ENCODE measurements around the gene TFR2. TPM values are rescaled to one million over a fixed set of nuclear protein-coding genes. Genes with fewer than 3 reads are reported as not detected.
A peak's percentile ranks its signal among the peaks of the same experiment; 100 is the strongest.

The TFR2 gene
- total RNA-seq (1 to 10 TPM in 1 of 2 donors, under 1 TPM in 1; 0.67 to 1.8 TPM), polyA plus RNA-seq (ENCODE audit: insufficient read length in 6 of 6) (1 to 10 TPM in 4 of 6 donors, under 1 TPM in 2; 0.96 to 2.6 (median 1.2) TPM)
- long read RNA-seq, donor 1 = 0 reads
- long read RNA-seq, donor 2 = 0 reads
- long read RNA-seq, donor 3 = 0 reads
- long read RNA-seq, donor 4 = 0 reads
- long read RNA-seq, donor 5 = 0 reads
- long read RNA-seq, donor 6 = 0 reads
- long read RNA-seq, donor 7 = 0 reads
- long read RNA-seq, donor 8 = 0 reads
- long read RNA-seq, donor 9 = 0 reads
- long read RNA-seq, donor 10 = 0 reads
- long read RNA-seq, donor 11 = 0 reads
- long read RNA-seq, donor 12, partial matches to known transcripts = 361 of 375 reads
- long read RNA-seq, donor 12, other reads (novel, unspliced or antisense) = 14 of 375 reads

- Histone ChIP-seq H3K36me3 (no peaks in the 10 kb centered on the region), H3K27me3 (peaks cover 0 to 58% of the 10 kb centered on the region in 2 donors), H3K4me1 (no peaks in the 10 kb centered on the region), H3K4me3 (no peak within 1 kb of the TSS), H3K9me3 (no peaks in the 10 kb centered on the region), H3K27ac (no peak within 1 kb of the TSS)
- no peak for DNase-seq
- no peak for ATAC-seq
- intact Hi-C loops (cut with DNase I) = no loop called here
- no peak for TF ChIP-seq CTCF (IDR thresholded peaks at IDR 0.05)
These were observed at the start of gene TFR2 for GRCh38 chr7:100641463-100641859. Gene TFR2, minus strand, starts transcription at chr7:100641552. Its CDS starts 43 bp downstream, at chr7:100641509.

DNA sequence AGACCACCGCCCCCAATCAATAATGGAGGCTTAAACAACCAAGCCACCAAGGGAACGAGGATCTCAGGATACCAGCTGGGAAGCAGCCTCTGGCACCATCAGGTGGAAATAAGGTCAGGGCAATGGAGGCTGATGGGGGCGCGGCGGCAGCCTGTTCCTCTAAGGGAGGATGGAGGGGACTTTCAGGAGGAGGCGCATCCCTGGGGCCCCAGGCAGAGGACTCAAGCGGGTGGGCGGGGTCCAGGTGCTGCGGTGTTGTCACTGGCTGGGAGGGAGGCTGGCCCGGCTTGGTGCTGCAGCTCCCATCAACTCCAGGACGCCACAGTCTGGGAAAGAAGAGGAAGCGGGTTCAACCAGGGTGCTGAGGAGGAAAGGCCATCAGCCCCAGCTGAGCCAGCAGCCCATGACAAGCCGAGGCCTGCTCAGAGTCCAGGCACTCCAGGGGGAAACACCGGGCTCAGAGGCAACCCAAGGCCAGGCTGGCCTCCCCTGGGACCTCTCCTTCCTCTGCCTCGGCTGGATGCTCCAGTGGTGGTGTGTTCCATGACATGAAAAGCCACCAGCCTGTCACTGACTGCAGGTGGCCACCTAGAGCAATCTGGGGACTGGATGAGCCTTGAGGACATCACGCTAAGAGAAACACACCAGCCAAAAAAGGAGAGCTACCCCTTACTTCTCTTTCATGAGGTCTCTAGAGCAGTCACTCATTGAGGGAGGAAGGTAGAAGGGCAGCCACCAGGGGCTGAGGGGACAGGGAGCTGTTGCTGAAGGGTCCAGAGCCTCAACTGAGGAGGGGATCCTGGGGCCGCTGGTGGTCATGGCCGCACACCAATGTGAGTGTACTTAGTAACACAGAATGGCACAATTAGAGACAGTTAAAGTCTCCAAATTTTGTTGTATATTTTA is 48.1 kb upstream of the TFR2 start:
- DNase-seq = peak in 1 of 4 donors; percentile 77
- intact Hi-C loops (cut with DNase I) = loop anchor here in 1 of 2 donors (5.0 to 10.0 kb wide), 2 partner anchors 122 to 215 kb away; partner anchors contain the start of gene TSC22D4
- Histone ChIP-seq H3K36me3 (peaks cover 0 to 48% of the 10 kb centered on the region in 2 donors), H3K4me3 (no peak overlapping the region), H3K27ac (no peak overlapping the region), H3K4me1 (peaks cover 20 to 29% of the 10 kb centered on the region in 2 donors), H3K9me3 (no peaks in the 10 kb centered on the region), H3K27me3 (no peaks in the 10 kb centered on the region)
- TF ChIP-seq CTCF (IDR thresholded peaks at IDR 0.05) = no peak
- no peak for ATAC-seq

DNA sequence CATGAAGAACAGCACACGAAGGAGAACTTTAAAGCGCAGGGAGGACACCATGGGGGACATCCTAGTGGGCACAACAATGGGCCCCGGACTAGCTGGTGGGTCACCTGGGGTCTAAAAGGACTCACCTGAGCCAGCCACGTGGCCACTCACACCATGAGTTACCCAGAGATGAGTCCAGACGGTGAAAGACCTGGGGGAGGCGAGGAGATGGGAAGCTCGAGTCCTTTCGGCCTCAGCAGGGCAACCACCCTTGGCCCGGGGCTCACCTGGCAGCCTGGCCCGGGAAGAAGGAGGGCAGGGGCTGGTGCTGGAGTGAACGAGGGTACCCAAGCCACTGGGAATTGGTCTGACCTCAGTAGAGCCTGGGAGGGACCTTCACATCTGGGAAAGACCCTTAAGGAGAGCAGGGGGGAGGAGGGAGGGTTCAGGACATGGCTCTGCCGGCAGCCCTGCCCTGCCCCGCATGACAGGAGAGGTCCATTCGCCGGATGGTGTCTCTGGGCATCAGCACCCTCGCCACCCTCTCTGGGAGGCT is 47.0 kb upstream of the TFR2 start:
- H3K4me1 ChIP-seq = peaks cover 20 to 27% of the 10 kb centered on the region in 2 donors
- intact Hi-C loops (cut with DNase I) = loop anchor here in 1 of 2 donors (10.0 kb wide), 1 partner anchor 214 kb away; the partner anchor contains the start of gene TSC22D4
- peaks cover 0 to 59% of the 10 kb centered on the region in 2 donors for H3K36me3 ChIP-seq
- no peak for ATAC-seq
- H3K27me3 ChIP-seq = no peaks in the 10 kb centered on the region
- no peaks in the 10 kb centered on the region for H3K9me3 ChIP-seq
- peak in 1 of 4 donors; percentile 52 for DNase-seq
- H3K27ac ChIP-seq = no peak overlapping the region
- no peak for TF ChIP-seq CTCF (IDR thresholded peaks at IDR 0.05)
- H3K4me3 ChIP-seq = no peak overlapping the region

DNA sequence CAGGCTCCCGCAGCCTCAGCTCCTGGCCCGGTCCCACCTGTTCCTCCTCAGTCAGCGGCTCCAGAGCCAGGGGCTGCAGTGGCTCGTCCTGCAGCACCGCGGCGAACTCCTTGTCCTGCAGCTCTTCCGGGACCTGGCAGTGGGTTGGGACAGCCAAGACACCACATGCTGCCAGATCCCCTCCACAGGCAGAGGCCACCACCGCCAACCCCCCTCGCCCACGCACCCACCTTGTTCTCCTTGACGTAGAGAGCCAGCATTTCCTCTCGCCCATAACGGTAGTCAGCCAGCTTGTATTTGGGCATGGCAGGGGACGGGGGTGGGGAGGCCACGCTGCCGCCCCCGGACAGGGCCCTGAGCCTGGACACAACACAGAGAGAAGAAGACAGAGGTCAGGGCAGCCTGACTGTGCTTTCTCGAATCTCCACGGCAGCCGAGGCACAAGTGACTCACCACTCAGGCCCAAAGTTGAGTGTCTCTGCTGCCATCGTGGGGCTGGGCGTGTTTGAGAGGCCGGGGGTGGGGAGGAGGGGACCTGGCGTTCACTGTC is 46.5 kb upstream of the TFR2 start:
- H3K27me3 ChIP-seq = no peaks in the 10 kb centered on the region
- H3K4me3 ChIP-seq = no peak overlapping the region
- TF ChIP-seq CTCF (IDR thresholded peaks at IDR 0.05) = no peak
- no peaks in the 10 kb centered on the region for H3K9me3 ChIP-seq
- H3K36me3 ChIP-seq = peaks cover 0 to 65% of the 10 kb centered on the region in 2 donors
- intact Hi-C loops (cut with DNase I) = loop anchor here in 1 of 2 donors (10.0 kb wide), 1 partner anchor 213 kb away; the partner anchor contains the start of gene TSC22D4
- peak; percentile 42 for ATAC-seq
- peak in 1 of 4 donors; percentile 65 for DNase-seq
- no peak overlapping the region for H3K27ac ChIP-seq
- H3K4me1 ChIP-seq = peaks cover 18 to 21% of the 10 kb centered on the region in 2 donors

Measured in left lung (tissue), 14 donors.